K562 (cell line): Measurements from ENCODE around the gene TRIM44. TPM values are rescaled to one million over a fixed set of nuclear protein-coding genes. Genes with fewer than 3 reads are reported as not detected.

Experiments
- ATAC-seq: fragments of 200-7000 bp; cut with Tn5 transposase; 3 replicates; pipeline ENCODE4 v1.9.1; 2020; ENCODE audit warnings: moderate library complexity
- BruUV-seq: library from RNA; stranded (reverse); fragments of 400-500 nt; replicated peaks from 2 replicates; lab custom pipeline; 2021; lab: Mats Ljungman, UMichigan
- CTCF ChIA-PET: fragments of 300-600 bp; formaldehyde crosslinking; extraction: SDS; loops from one replicate; lab custom pipeline; 2021; ENCODE audit warnings: low intra/inter-chr PET ratio; lab: Yijun Ruan, JAX
- POLR2A ChIA-PET: fragments of 300-600, 350-650 bp; sonication (Branson Sonifier 250); formaldehyde crosslinking; extraction: SDS; loops from one replicate; lab custom pipeline; 2021; ENCODE audit warnings: antibody characterized with exemption, inconsistent platforms; lab: Yijun Ruan, JAX
- DNase-seq, 4 experiments: peaks; one replicate each; pipeline versions ENCODE4 v3.0.0 to v3.0.0-alpha.2; 2011 to 2018; ENCODE audit warnings: low spot score in 3 of 4, mixed read lengths in 3 of 4; ENCODE audit errors: extremely low read depth in 1 of 4
- FAIRE-seq: peaks from 2 replicates; lab custom pipeline; 2011; peaks lifted over from hg19 to GRCh38; lab: Jason Lieb, UNC
- H2AFZ ChIP-seq: 2 replicates; pipeline ENCODE4 v1.6.0; 2011; ENCODE audit warnings: low read depth, low read length, control low read depth, inconsistent platforms
- H3K27ac ChIP-seq: fragments of 200-600 bp; 3 replicates; pipeline ENCODE4 v1.8.0; 2011; ENCODE audit warnings: low read depth, mild to moderate bottlenecking, control low read depth, inconsistent platforms, low read length, moderate library complexity, mixed read lengths; ENCODE audit errors: extremely low read depth
- H3K27me3 ChIP-seq, 2 experiments: fragments of 300-600 bp in 1 of 2; 2 replicates in 1 of 2; 3 replicates in 1 of 2; pipeline versions ENCODE4 v1.6.0 to v1.8.0; 2011; ENCODE audit warnings: inconsistent platforms in 2 of 2, low read length in 2 of 2, mild to moderate bottlenecking in 1 of 2, mixed read lengths in 1 of 2, moderate library complexity in 1 of 2; ENCODE audit not compliant: control insufficient read depth in 2 of 2, insufficient read depth in 2 of 2
- H3K36me3 ChIP-seq: fragments of 300-600 bp; 3 replicates; pipeline ENCODE4 v1.8.0; 2011; ENCODE audit warnings: mild to moderate bottlenecking, low read length, inconsistent platforms; ENCODE audit not compliant: control insufficient read depth, insufficient read depth
- H3K4me1 ChIP-seq, 2 experiments: fragments of 200-600 bp in 1 of 2; replicated peaks in 1 of 2; 2 replicates in 1 of 2; 3 replicates in 1 of 2; pipeline versions ENCODE4 v1.5.1 to v1.8.0; 2011; ENCODE audit warnings: inconsistent platforms in 2 of 2, low read length in 2 of 2, mild to moderate bottlenecking in 1 of 2, mixed read lengths in 1 of 2, moderate library complexity in 1 of 2; ENCODE audit not compliant: control insufficient read depth in 2 of 2, insufficient read depth in 2 of 2
- H3K4me2 ChIP-seq: 2 replicates; pipeline ENCODE4 v1.6.1; 2011; ENCODE audit warnings: low read length, control low read depth, inconsistent platforms, mixed read lengths; ENCODE audit not compliant: insufficient read depth
- H3K4me3 ChIP-seq: fragments of 200-600 bp; sonication (generic), shearing (Covaris generic); 2 replicates; pipeline ENCODE4 v1.5.1; 2016; ENCODE audit warnings: control low read depth, inconsistent platforms
- H3K79me2 ChIP-seq: fragments of 200-600 bp; 3 replicates; pipeline ENCODE4 v1.8.0; 2011; ENCODE audit warnings: low read length, inconsistent platforms; ENCODE audit not compliant: control insufficient read depth, insufficient read depth
- H3K9ac ChIP-seq, 2 experiments: 2 replicates each; pipeline versions ENCODE4 v1.6.0 to v1.6.1; 2011; ENCODE audit warnings: low read depth in 2 of 2, low read length in 2 of 2, control low read depth in 1 of 2, inconsistent platforms in 1 of 2, mild to moderate bottlenecking in 1 of 2, mixed read lengths in 1 of 2; ENCODE audit not compliant: insufficient read depth in 1 of 2
- H3K9me1 ChIP-seq: one replicate; pipeline ENCODE4 v1.6.0; 2011; ENCODE audit warnings: inconsistent platforms, mild to moderate bottlenecking, low read length, moderate library complexity; ENCODE audit not compliant: control insufficient read depth, insufficient read depth
- H3K9me3 ChIP-seq: replicated peaks from 2 replicates; pipeline ENCODE4 v1.5.1; 2011; ENCODE audit warnings: low read depth, low read length, inconsistent platforms; ENCODE audit not compliant: control insufficient read depth, insufficient read depth
- H4K20me1 ChIP-seq: replicated peaks from 2 replicates; pipeline ENCODE4 v1.6.1; 2011; ENCODE audit warnings: low read length, inconsistent platforms, mixed read lengths; ENCODE audit not compliant: control insufficient read depth, insufficient read depth
- CREM ChIP-seq: IDR thresholded peaks from 2 replicates; pipeline ENCODE4 v1.6.1; 2014; ENCODE audit warnings: antibody characterized with exemption, low read depth
- HNRNPH1 ChIP-seq: fragments of 200-400 bp; formaldehyde crosslinking; optimal IDR thresholded peaks from 2 replicates; pipeline ENCODE3; 2017; ENCODE audit warnings: low read depth, mild to moderate bottlenecking, low read length, moderate library complexity
- KLF10 ChIP-seq: fragments of 250-450 bp; sonication (Bioruptor Pico); IDR thresholded peaks from 2 replicates; pipeline ENCODE4 v1.6.1; 2021; ENCODE audit warnings: matching md5 sums
- NFE2 ChIP-seq: IDR thresholded peaks from 2 replicates; pipeline ENCODE4 v1.6.1; 2014; ENCODE audit warnings: antibody characterized with exemption, low read depth
- OTX1 ChIP-seq: fragments of 450-650 bp; formaldehyde crosslinking; IDR thresholded peaks from 2 replicates; pipeline ENCODE4 v1.4.0; 2022; ENCODE audit warnings: mild to moderate bottlenecking
- PTBP1 ChIP-seq: fragments of 200-400 bp; formaldehyde crosslinking; IDR thresholded peaks from 2 replicates; pipeline ENCODE4 v1.6.1; 2017; ENCODE audit warnings: low read depth, low read length
- SRSF7 ChIP-seq: fragments of 200-400 bp; formaldehyde crosslinking; optimal IDR thresholded peaks from 2 replicates; pipeline ENCODE3; 2017; ENCODE audit warnings: mild to moderate bottlenecking, low read depth, low read length
- U2AF2 ChIP-seq: fragments of 200-400 bp; formaldehyde crosslinking; optimal IDR thresholded peaks from 2 replicates; pipeline ENCODE3; 2017; ENCODE audit warnings: low read depth, mild to moderate bottlenecking, low read length
- ZFP30 ChIP-seq: fragments of 250-450 bp; sonication (Bioruptor Pico); IDR thresholded peaks from 2 replicates; pipeline ENCODE4 v1.8.0; 2022; ENCODE audit warnings: moderate library complexity, mild to moderate bottlenecking, inconsistent platforms, borderline replicate concordance
- ZNF239 ChIP-seq: fragments of 250-450 bp; sonication (Bioruptor Pico); IDR thresholded peaks from 2 replicates; pipeline ENCODE4 v1.4.0; 2020; ENCODE audit warnings: mild to moderate bottlenecking
- ZSCAN29 ChIP-seq: fragments of 450-650 bp; IDR thresholded peaks from 2 replicates; pipeline ENCODE4 v1.6.1; 2017
- WGBS: fragments of 100-300 bp; shearing (Covaris generic); methylation state at CpG from one replicate; pipeline ENCODE4 v1.1.6; 2016; ENCODE audit warnings: low coverage, mixed read lengths; ENCODE audit not compliant: insufficient coverage; ENCODE audit errors: missing lambda C conversion rate; 5-methylcytosine and 5-hydroxymethylcytosine counted together
- in situ Hi-C: fragments of 300-500 bp; cut with MboI; formaldehyde crosslinking; loops from 4 replicates; pipeline ENCODE4 v1.15.0; 2018; ENCODE audit warnings: inconsistent platforms, mixed read lengths
- intact Hi-C: fragments of 100-400 bp; cut with micrococcal nuclease; formaldehyde crosslinking; loops from 2 replicates; pipeline ENCODE4 v1.14.2; 2022
- polyA plus RNA-seq, 8 experiments: library from polyadenylated mRNA; depleted of rRNA in 4 of 8; stranded (reverse) in 5 of 8; unstranded in 3 of 8; fragments of >200 nt; fragmentation: Nextera tagmentation in 2 of 8; fragmentation: Illumina TruSeq in 1 of 8; extraction: Ambion mirVana in 2 of 8; extraction: Trizol in 1 of 8; gene quantifications; 2 replicates each; pipeline versions ENCODE4 v1.2.1 to v1.2.3, GENCODE V29; 2011 to 2014; ENCODE audit warnings: inconsistent platforms in 1 of 8, missing spikeins in 1 of 8
- total RNA-seq, 7 experiments: library from RNA; depleted of rRNA in 6 of 7; stranded (reverse); fragments of >200 nt in 6 of 7; fragmentation: Illumina TruSeq in 2 of 7; extraction: Trizol in 2 of 7; gene quantifications; 2 replicates each; pipeline versions ENCODE4 v1.2.1 to v1.2.3, GENCODE V29; 2011 to 2021; ENCODE audit warnings: low replicate concordance in 1 of 7
- TF ChIP-seq, protein P1 (sequence below): sonication (generic); formaldehyde crosslinking; IDR thresholded peaks from 2 replicates; pipeline ENCODE4 v1.8.1; 2022; ENCODE audit warnings: missing genetic modification reagents
- TF ChIP-seq, protein P2 (sequence below): IDR thresholded peaks from 2 replicates; pipeline ENCODE4 v1.6.1; 2016; ENCODE audit warnings: missing genetic modification characterization, missing compliant biosample characterization
- TF ChIP-seq, protein P3 (sequence below), 3 experiments: IDR thresholded peaks in 2 of 3; conservative IDR thresholded peaks in 1 of 3; 2 replicates each; pipeline ENCODE4 v1.5.1; 2011 to 2012; ENCODE audit warnings: low read length in 3 of 3, mild to moderate bottlenecking in 3 of 3, control low read depth in 2 of 3, improper control_type of control experiment in 1 of 3, inconsistent platforms in 1 of 3, low read depth in 1 of 3, mixed read lengths in 1 of 3, moderate library complexity in 1 of 3; ENCODE audit not compliant: insufficient read depth in 2 of 3

TRIM44 gene
- total and polyA plus RNA-seq, 9 of the 15 experiments (the other 6 are each of a cell fraction or from before 2014, with no cell fraction given) = 8.3 to 105 (median 37.2) TPM

DNA sequence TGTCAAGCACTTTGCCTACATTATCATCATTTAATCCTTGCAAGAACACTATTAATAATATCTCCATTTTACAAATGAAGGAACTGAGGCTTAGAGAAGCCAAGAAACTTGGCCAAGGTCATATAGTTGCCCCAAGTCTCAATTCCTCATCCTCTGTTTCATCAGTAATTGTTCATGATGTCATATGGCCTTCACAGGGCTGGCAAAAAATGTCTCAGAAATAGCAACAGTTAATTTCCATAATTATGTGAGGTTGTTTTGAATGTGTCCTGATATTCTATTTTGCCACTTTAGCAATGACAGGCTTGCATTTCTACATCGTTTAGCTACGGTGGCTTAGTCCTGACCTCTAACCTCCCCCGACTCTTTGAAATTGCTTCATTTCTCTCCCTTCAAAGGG lies 20.6 kb upstream of the TRIM44 start (continued):
- TF ChIP-seq ZFP30 (CRISPR knock-in tag) (no peak), PTBP1 (no peak), SRSF7 (no peak)
- TF ChIP-seq, protein P1, sequence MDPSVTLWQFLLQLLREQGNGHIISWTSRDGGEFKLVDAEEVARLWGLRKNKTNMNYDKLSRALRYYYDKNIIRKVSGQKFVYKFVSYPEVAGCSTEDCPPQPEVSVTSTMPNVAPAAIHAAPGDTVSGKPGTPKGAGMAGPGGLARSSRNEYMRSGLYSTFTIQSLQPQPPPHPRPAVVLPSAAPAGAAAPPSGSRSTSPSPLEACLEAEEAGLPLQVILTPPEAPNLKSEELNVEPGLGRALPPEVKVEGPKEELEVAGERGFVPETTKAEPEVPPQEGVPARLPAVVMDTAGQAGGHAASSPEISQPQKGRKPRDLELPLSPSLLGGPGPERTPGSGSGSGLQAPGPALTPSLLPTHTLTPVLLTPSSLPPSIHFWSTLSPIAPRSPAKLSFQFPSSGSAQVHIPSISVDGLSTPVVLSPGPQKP = no peak

DNA sequence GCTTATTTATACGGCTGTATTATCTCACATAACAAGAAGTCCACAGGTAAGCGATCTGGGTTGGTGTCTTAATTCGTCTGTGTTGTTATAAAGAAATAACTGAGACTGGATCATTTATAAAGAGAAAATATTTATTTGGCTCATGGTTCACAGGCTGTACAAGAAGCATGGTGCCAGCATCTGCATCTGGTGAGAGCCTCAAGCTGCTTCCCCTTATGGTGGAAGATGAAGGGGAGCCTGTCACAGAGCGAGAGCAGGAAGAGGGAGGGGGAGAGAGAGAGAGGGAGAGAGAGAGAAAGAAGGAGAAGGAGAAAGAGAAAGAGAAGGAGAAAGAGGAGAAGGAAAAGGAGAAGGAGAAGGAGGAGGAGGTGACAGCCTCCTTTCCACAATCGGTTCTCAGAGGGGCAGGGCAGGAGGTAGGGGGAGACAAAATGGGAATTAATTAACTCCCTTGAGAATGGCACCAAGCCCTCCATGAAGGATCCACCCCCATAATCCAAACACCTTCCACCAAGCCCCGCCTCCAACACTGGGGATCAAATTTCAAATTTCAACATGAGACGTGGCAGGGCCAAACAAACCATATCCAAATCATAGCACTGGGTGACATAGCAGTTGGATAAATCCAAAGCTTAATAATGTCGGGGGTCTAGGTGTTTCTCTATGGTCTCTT lies 15.0 kb upstream of the TRIM44 start:
- Histone ChIP-seq H3K27me3 (peaks cover 4% of the 10 kb centered on the region in 2 experiments; a peak in 3 of 5 replicates), H3K36me3 (no peaks in the 10 kb centered on the region), H3K27ac (no peak overlapping the region), H3K9me3 (no peaks in the 10 kb centered on the region), H3K4me1 (no peaks in the 10 kb centered on the region), H3K79me2 (no peaks in the 10 kb centered on the region), H3K4me2 (no peak overlapping the region), H4K20me1 (no peaks in the 10 kb centered on the region), H3K9me1 (no peaks in the 10 kb centered on the region), H3K4me3 (no peak overlapping the region), H2AFZ (peak overlapping the region; percentile 62), H3K9ac (no peak overlapping the region; a peak in 1 of 4 replicates)
- DNase-seq (peak in 1 of 4 experiments; percentile 15), FAIRE-seq (no peak), ATAC-seq (peak; percentile 64)
- WGBS = 2% methylated on average over 8 of the region's 8 CpGs
- in situ Hi-C loops (no loop called here), intact Hi-C loops (no loop called here)
- POLR2A ChIA-PET = interaction anchor here (0.7 to 1.0 kb wide), 2 partner anchors 27 to 174 kb away, joined by 3 read pairs; no protein-coding TSS in a partner anchor
- BruUV-seq = no TSS peak
- CTCF ChIA-PET = no interaction called here
- no peak for TF ChIP-seq ZNF239
- no peak for TF ChIP-seq NFE2
- no peak for TF ChIP-seq CREM
- TF ChIP-seq KLF10 (CRISPR knock-in tag) = no peak
- TF ChIP-seq OTX1 (CRISPR knock-in tag) = no peak
- TF ChIP-seq, protein P2, sequence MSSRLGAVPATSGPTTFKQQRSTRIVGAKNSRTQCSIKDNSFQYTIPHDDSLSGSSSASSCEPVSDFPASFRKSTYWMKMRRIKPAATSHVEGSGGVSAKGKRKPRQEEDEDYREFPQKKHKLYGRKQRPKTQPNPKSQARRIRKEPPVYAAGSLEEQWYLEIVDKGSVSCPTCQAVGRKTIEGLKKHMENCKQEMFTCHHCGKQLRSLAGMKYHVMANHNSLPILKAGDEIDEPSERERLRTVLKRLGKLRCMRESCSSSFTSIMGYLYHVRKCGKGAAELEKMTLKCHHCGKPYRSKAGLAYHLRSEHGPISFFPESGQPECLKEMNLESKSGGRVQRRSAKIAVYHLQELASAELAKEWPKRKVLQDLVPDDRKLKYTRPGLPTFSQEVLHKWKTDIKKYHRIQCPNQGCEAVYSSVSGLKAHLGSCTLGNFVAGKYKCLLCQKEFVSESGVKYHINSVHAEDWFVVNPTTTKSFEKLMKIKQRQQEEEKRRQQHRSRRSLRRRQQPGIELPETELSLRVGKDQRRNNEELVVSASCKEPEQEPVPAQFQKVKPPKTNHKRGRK (tag) = peak; percentile 50; the same call in 1 of the 2 replicates
- TF ChIP-seq, protein P3, sequence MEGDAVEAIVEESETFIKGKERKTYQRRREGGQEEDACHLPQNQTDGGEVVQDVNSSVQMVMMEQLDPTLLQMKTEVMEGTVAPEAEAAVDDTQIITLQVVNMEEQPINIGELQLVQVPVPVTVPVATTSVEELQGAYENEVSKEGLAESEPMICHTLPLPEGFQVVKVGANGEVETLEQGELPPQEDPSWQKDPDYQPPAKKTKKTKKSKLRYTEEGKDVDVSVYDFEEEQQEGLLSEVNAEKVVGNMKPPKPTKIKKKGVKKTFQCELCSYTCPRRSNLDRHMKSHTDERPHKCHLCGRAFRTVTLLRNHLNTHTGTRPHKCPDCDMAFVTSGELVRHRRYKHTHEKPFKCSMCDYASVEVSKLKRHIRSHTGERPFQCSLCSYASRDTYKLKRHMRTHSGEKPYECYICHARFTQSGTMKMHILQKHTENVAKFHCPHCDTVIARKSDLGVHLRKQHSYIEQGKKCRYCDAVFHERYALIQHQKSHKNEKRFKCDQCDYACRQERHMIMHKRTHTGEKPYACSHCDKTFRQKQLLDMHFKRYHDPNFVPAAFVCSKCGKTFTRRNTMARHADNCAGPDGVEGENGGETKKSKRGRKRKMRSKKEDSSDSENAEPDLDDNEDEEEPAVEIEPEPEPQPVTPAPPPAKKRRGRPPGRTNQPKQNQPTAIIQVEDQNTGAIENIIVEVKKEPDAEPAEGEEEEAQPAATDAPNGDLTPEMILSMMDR (IDR thresholded peaks at IDR 0.05 in 2 of 3, conservative IDR thresholded peaks at IDR 0.05 in 1 of 3; ENCODE audit: insufficient read depth in 2 of 3, low read depth in 1 of 3, low read length in 3 of 3) = no peak
- TF ChIP-seq U2AF2 = no peak
- TF ChIP-seq HNRNPH1 = no peak
- no peak for TF ChIP-seq ZSCAN29
